Skeletal muscle satellite cell (primary cell): ENCODE results near the gene HEMK1.

ENCODE experiments used
- H3K27me3 ChIP-seq: 2 replicates; pipeline ENCODE4 v1.7.0; 2013; ENCODE audit warnings: low read length; ENCODE audit not compliant: control insufficient read depth, insufficient read depth
- H3K36me3 ChIP-seq: 2 replicates; pipeline ENCODE4 v1.7.0; 2013; ENCODE audit warnings: mild to moderate bottlenecking, control low read depth, low read length; ENCODE audit not compliant: insufficient read depth
- H3K4me1 ChIP-seq: 2 replicates; pipeline ENCODE4 v1.7.0; 2013; ENCODE audit warnings: low read length; ENCODE audit not compliant: control insufficient read depth, insufficient read depth
- H3K4me2 ChIP-seq: 2 replicates; pipeline ENCODE4 v1.7.0; 2013; ENCODE audit warnings: mild to moderate bottlenecking, low read length
- H3K4me3 ChIP-seq: 2 replicates; pipeline ENCODE4 v1.7.0; 2013; ENCODE audit warnings: low read length
- H3K9ac ChIP-seq: 2 replicates; pipeline ENCODE4 v1.7.0; 2013; ENCODE audit warnings: mild to moderate bottlenecking, low read depth, low read length, moderate library complexity
- H3K9me3 ChIP-seq: replicated peaks from 2 replicates; pipeline ENCODE4 v1.7.0; 2013; ENCODE audit warnings: mild to moderate bottlenecking, control low read depth, low read length

The HEMK1 gene

DNA sequence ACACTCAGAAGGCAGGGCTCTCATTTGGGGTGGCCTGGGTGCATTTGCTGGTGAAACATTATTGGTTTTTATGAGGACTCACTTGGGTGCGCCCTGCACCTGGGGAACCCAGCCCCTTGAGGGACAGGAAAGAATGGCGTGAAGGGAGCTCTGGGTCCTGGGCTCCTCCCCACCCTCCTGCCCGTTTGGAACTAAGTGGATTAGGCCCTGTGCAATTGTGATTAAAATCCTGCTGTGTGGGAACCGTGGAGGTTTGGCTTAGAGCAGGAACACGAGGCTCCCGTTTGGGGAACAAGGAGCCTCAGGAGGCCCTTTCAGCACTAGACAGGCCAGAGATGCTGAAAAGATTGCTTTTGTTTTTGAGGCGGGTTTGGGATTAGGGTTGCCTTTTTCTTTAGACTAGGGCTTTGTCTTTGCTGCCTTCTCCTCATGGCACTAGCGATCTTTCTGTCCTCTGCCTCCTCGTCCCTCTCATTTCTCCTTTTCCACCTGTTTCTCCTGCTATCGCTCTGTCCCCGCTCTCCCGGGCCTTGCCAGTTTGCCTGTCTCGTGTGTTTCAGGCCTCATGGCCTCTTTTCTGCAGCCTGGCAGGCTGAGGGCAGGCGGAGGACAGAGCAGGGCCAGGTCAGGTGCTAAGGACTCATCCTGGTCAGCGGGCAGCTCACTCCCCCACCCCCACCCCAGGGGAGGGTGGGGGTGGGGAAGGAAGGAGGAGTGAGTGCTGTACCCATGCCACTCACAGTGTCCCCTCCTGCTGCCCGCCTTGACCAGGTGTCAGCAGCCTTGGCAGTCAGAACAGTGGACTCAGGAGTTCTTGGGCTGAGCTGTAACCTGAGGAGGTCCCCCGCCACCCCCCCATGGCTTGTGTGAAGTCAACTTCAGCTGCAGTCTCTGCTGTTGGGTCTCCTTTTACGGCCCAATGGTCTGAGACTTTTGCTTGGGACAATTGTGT lies 56.2 kb downstream of the HEMK1 start:
- H3K4me1 ChIP-seq = peaks cover 79% of the 10 kb centered on the region
- no peak overlapping the region for H3K4me3 ChIP-seq
- no peaks in the 10 kb centered on the region for H3K27me3 ChIP-seq
- H3K36me3 ChIP-seq = peaks cover 8% of the 10 kb centered on the region
- H3K9ac ChIP-seq = no peak overlapping the region
- no peaks in the 10 kb centered on the region for H3K9me3 ChIP-seq
- H3K4me2 ChIP-seq = no peak overlapping the region

DNA sequence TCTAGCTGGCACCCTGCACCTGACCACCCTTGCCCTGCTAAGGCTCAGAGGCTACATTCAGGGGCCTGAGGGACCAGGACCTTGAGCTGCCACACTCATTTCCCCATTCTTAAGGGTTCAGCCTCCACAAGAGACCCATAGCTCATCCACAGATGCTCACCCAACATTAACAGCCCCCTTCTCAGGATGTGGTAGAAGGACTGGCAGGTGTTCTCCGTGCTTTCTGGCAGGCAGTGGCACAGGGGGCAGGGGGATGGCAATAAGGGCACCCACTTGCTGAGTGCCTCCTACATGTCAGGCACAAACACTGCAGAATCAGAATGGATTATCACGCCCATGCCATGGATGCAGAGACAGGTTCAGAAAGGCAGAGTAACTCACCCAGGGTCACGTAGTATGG lies 57.1 kb downstream of the HEMK1 start:
- Histone ChIP-seq H3K9ac (no peak overlapping the region), H3K4me1 (peaks cover 80% of the 10 kb centered on the region)

GRCh38 chr3:50627407-50628051 lies 58.2 kb downstream of the HEMK1 start:
- Histone ChIP-seq H3K9ac (peak overlapping the region; percentile 65), H3K4me2 (peak overlapping the region; percentile 77), H3K27me3 (no peaks in the 10 kb centered on the region), H3K4me3 (peak overlapping the region; percentile 48), H3K36me3 (peaks cover 8% of the 10 kb centered on the region), H3K4me1 (peaks cover 91% of the 10 kb centered on the region), H3K9me3 (no peaks in the 10 kb centered on the region)

More for the DNA sequence above, 57.1 kb downstream of the HEMK1 start:
- H3K9me3 ChIP-seq = no peaks in the 10 kb centered on the region
- no peak overlapping the region for H3K4me3 ChIP-seq
- H3K36me3 ChIP-seq = peaks cover 13% of the 10 kb centered on the region
- H3K27me3 ChIP-seq = no peaks in the 10 kb centered on the region
- H3K4me2 ChIP-seq = no peak overlapping the region

DNA sequence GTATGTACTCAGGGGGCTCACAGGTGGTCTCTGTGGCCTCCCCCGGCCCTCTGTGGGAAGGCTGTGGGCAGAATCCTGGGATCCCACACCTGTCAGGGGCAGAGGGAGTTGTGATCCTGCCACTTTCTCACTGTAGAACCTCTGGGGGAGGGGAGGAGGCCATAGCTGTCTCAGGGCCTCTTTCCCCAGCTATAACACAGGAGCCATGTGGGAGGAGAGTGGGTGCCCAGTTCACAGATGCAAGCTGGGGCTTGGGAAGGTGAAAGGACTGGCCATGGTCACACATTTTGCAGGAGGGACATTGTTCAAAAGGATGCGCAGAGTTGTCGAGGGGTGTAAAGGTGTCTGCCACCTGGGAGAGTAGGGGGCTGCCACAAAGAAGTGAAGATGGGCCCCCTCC lies 59.3 kb downstream of the HEMK1 start:
- peak overlapping the region; percentile 77 for H3K4me2 ChIP-seq
- H3K27me3 ChIP-seq = no peaks in the 10 kb centered on the region
- H3K9me3 ChIP-seq = no peaks in the 10 kb centered on the region
- H3K9ac ChIP-seq = peak overlapping the region; percentile 65
- no peak overlapping the region for H3K4me3 ChIP-seq
- peaks cover 8% of the 10 kb centered on the region for H3K36me3 ChIP-seq
- H3K4me1 ChIP-seq = peaks cover 97% of the 10 kb centered on the region

DNA sequence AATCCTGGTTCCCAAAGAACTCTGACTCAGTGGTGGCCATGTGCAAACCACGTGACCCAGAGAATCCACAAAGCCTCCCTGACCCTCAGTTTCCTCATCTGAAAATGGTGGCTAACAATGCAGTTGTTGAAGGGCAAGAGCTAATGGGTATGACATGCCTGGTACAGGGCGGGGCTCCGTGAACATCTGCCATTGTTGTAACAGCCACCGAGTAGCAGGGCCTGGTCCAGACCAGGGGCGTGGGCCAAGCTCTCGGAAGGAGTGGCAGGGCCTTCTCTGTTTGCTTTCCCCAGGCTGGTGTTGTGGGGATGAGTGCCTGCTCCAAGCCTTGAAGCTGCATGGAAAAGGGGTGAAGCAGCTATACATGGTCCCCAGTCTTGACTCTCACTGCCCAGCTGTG lies 61.1 kb downstream of the HEMK1 start:
- Histone ChIP-seq H3K27me3 (no peaks in the 10 kb centered on the region), H3K4me2 (no peak overlapping the region), H3K4me1 (peaks cover 79% of the 10 kb centered on the region), H3K36me3 (peaks cover 8% of the 10 kb centered on the region), H3K4me3 (no peak overlapping the region), H3K9me3 (no peaks in the 10 kb centered on the region), H3K9ac (no peak overlapping the region)

DNA sequence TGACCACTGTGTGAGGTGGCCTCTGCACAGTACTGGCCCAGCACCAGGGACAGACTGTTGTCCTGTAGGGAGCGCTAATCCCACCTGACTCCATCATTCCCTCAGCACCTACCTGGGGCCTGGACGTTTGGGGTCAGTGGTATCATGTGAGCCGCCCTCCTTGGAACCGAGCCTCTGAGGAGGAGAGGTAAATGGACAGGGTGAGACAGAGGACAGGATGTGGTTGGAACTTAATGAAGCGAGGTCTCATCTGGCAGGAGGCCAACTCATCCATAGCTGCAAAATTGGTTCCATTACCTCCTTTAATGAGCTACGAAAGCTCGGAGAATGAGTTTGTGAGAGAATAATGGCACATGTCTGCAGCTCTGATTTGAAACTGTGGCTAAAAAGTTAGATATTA lies 61.6 kb downstream of the HEMK1 start:
- Histone ChIP-seq H3K36me3 (peaks cover 8% of the 10 kb centered on the region), H3K4me2 (no peak overlapping the region), H3K9ac (no peak overlapping the region), H3K9me3 (no peaks in the 10 kb centered on the region), H3K4me1 (peaks cover 75% of the 10 kb centered on the region), H3K4me3 (no peak overlapping the region), H3K27me3 (no peaks in the 10 kb centered on the region)

DNA sequence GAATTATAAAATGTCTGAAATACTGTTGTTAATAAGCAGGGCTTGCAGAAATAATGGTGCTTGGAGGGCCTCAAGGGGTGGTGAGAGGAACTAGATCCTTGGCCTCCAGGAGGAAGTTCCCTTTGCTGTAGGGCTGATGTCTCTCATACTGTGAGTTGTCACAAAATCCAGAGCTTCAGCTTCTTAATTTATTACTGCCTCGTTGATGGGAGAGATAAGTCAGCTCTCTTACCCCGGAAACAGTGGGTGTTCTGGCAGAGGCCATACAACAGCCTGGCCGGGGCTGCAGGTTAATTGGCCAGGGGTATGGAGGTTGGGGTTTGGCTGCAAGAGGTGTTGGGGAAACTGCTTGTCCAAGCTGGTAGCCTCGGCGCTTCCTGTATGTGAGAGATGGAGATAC lies 63.1 kb downstream of the HEMK1 start:
- Histone ChIP-seq H3K9me3 (no peaks in the 10 kb centered on the region), H3K4me2 (no peak overlapping the region), H3K27me3 (no peaks in the 10 kb centered on the region), H3K36me3 (peaks cover 8% of the 10 kb centered on the region), H3K4me3 (no peak overlapping the region), H3K4me1 (peaks cover 68% of the 10 kb centered on the region), H3K9ac (no peak overlapping the region)

DNA sequence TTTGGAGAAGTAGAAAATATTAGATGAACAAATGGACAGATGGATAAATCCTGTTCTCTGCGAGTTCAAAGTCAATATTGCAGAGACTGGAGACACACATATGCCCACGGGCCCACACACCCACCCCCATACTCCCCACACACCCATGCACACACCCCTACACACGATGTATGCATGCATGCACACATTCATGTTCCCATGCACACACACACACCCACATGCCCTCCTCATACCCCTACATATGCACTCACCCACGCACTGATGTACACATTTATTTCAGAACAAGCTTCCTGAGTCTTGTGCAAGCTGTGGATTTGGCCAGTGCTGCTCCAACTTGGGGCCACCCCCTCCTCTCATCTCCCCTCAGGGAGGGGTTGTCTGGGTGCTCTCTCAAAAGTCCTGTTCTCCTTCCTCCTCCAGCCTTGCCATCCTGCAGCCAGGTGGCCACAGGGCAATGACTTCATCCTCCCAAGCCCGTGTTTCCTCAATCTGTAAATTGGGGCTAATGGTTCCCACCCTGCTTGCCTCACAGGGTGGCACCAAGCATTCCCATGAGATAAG lies 64.0 kb downstream of the HEMK1 start:
- H3K4me1 ChIP-seq = peaks cover 68% of the 10 kb centered on the region
- H3K9me3 ChIP-seq = no peaks in the 10 kb centered on the region
- no peak overlapping the region for H3K9ac ChIP-seq
- H3K4me2 ChIP-seq = no peak overlapping the region
- no peaks in the 10 kb centered on the region for H3K27me3 ChIP-seq
- peaks cover 8% of the 10 kb centered on the region for H3K36me3 ChIP-seq
- H3K4me3 ChIP-seq = no peak overlapping the region

DNA sequence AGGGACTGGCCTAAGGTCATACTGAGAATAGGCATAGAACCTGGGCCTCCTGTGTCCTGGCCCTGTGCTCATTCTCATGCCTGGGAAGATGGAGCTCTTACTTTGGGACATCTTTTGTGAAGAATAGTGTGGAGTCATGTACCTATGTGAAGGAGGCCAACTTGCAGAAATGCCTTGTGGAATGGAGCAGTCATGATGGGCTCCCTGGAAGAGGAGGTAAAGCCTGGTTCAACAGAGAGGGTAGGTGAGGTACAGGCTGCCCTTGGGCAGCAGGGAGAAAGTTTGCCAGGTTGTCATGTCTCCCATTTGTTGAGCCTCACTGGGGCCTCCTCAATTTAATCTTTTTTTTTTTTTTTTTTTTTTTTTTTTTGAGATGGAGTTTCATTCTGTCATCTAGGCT lies 65.7 kb downstream of the HEMK1 start:
- no peak overlapping the region for H3K4me3 ChIP-seq
- H3K9ac ChIP-seq = no peak overlapping the region
- no peaks in the 10 kb centered on the region for H3K9me3 ChIP-seq
- no peak overlapping the region for H3K4me2 ChIP-seq
- peaks cover 68% of the 10 kb centered on the region for H3K4me1 ChIP-seq
- H3K27me3 ChIP-seq = no peaks in the 10 kb centered on the region
- peaks cover 8% of the 10 kb centered on the region for H3K36me3 ChIP-seq

DNA sequence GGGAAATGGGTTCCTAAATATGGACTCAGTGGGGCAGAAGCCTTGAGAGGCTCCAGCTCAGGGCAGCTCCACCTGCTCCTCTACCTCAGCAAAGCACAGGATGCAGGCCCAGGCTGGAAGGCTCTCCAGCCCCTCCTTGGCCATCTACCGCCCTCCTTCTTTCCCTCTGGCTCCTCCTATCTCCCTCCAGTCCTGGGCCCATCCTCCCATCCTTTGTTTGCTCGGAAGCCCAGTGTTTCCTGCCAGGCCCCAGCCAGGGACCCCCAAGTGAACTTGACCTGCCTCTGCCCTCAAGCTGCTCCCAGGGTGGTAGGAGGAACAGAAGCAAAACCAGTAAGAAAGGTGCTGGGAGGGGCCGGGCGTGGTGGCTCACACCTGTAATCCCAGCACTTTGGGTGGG lies 67.7 kb downstream of the HEMK1 start:
- Histone ChIP-seq H3K9me3 (no peaks in the 10 kb centered on the region), H3K4me2 (no peak overlapping the region), H3K4me1 (peaks cover 49% of the 10 kb centered on the region), H3K36me3 (peaks cover 19% of the 10 kb centered on the region), H3K4me3 (no peak overlapping the region), H3K27me3 (no peaks in the 10 kb centered on the region), H3K9ac (no peak overlapping the region)

DNA sequence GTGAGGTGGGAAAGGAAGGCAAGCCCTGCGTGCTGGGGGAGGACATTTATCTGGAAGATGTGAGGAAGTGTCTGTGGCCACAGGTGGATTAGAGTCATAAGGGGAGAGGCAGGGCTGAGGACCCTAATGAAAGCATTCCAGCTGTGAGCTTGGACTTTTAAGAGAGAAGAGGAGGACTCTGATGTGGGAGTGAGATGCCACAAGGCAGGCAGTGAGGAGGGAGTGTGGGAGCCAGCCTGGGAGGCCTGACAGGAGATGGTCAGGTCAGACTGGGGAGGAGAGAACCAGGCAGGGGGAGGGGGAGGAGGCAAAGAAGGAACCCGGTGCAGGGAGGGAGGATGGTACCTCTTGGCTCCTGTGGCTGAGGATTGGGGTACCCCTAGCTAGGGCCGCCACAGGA lies 68.6 kb downstream of the HEMK1 start:
- H3K4me1 ChIP-seq = peaks cover 40% of the 10 kb centered on the region
- peak overlapping the region; percentile 45 for H3K4me2 ChIP-seq
- peaks cover 25% of the 10 kb centered on the region for H3K36me3 ChIP-seq
- no peaks in the 10 kb centered on the region for H3K9me3 ChIP-seq
- no peak overlapping the region for H3K4me3 ChIP-seq
- no peaks in the 10 kb centered on the region for H3K27me3 ChIP-seq
- H3K9ac ChIP-seq = peak overlapping the region; percentile 57
